Trophoblast cell (in vitro differentiated cells and primary cell): ENCODE data around the gene ZNF524.

ENCODE experiments used
- DNase-seq, 2 donors: peaks; one replicate each; pipeline ENCODE4 v3.0.0-alpha.2; 2016
- H2AFZ ChIP-seq: 2 replicates; pipeline ENCODE4 v1.6.1; 2013; ENCODE audit warnings: low read length, moderate library complexity, mild to moderate bottlenecking; ENCODE audit not compliant: insufficient read depth, poor library complexity
- H2AK5ac ChIP-seq: 2 replicates; pipeline ENCODE4 v1.6.1; 2013; ENCODE audit warnings: mild to moderate bottlenecking, low read length
- H2BK120ac ChIP-seq: 2 replicates; pipeline ENCODE4 v1.6.1; 2013; ENCODE audit warnings: low read length, mild to moderate bottlenecking, moderate library complexity; ENCODE audit not compliant: insufficient read depth, poor library complexity
- H2BK12ac ChIP-seq: 2 replicates; pipeline ENCODE4 v1.6.1; 2013; ENCODE audit warnings: mild to moderate bottlenecking, low read length, moderate library complexity
- H2BK5ac ChIP-seq: 2 replicates; pipeline ENCODE4 v1.6.1; 2013; ENCODE audit warnings: low read length, low read depth, moderate library complexity, mild to moderate bottlenecking; ENCODE audit not compliant: poor library complexity
- H3K14ac ChIP-seq: 2 replicates; pipeline ENCODE4 v1.6.1; 2013; ENCODE audit warnings: mild to moderate bottlenecking, low read length
- H3K18ac ChIP-seq: 2 replicates; pipeline ENCODE4 v1.6.1; 2013; ENCODE audit warnings: mild to moderate bottlenecking, low read length
- H3K23ac ChIP-seq: 2 replicates; pipeline ENCODE4 v1.6.1; 2013; ENCODE audit warnings: low read length
- H3K27ac ChIP-seq: 2 replicates; pipeline ENCODE4 v1.5.1; 2013; ENCODE audit warnings: low read depth, mild to moderate bottlenecking, inconsistent platforms, low read length, moderate library complexity
- H3K27me3 ChIP-seq: 2 replicates; pipeline ENCODE4 v1.6.1; 2013; ENCODE audit warnings: inconsistent platforms, mild to moderate bottlenecking, low read length, moderate library complexity; ENCODE audit not compliant: insufficient read depth
- H3K36me3 ChIP-seq, 2 experiments: 1 replicate in 1 of 2; 2 replicates in 1 of 2; pipeline ENCODE4 v1.6.1; 2013; ENCODE audit warnings: low read length in 2 of 2, mild to moderate bottlenecking in 2 of 2, moderate library complexity in 1 of 2; ENCODE audit not compliant: insufficient read depth in 2 of 2, control insufficient read depth in 1 of 2
- H3K4ac ChIP-seq: 2 replicates; pipeline ENCODE4 v1.6.1; 2013; ENCODE audit warnings: low read depth, mild to moderate bottlenecking, low read length, moderate library complexity
- H3K4me1 ChIP-seq, 2 experiments: 1 replicate in 1 of 2; 2 replicates in 1 of 2; pipeline ENCODE4 v1.6.1; 2013; ENCODE audit warnings: low read length in 2 of 2, mild to moderate bottlenecking in 2 of 2, moderate library complexity in 1 of 2; ENCODE audit not compliant: insufficient read depth in 2 of 2, control insufficient read depth in 1 of 2
- H3K4me2 ChIP-seq: 2 replicates; pipeline ENCODE4 v1.6.1; 2013; ENCODE audit warnings: inconsistent platforms, mild to moderate bottlenecking, low read length, moderate library complexity
- H3K4me3 ChIP-seq: 2 replicates; pipeline ENCODE4 v1.5.1; 2013; ENCODE audit warnings: mild to moderate bottlenecking, low read depth, low read length, inconsistent platforms
- H3K79me1 ChIP-seq: one replicate; pipeline ENCODE4 v1.6.1; 2013; ENCODE audit warnings: low read length
- H3K79me2 ChIP-seq: 2 replicates; pipeline ENCODE4 v1.6.1; 2013; ENCODE audit warnings: low read length, mild to moderate bottlenecking; ENCODE audit not compliant: control insufficient read depth, insufficient read depth, poor library complexity
- H3K9ac ChIP-seq: 2 replicates; pipeline ENCODE4 v1.6.1; 2013; ENCODE audit warnings: mild to moderate bottlenecking, low read length
- H3K9me3 ChIP-seq: 2 replicates; pipeline ENCODE4 v1.6.1; 2013; ENCODE audit warnings: low read depth, mild to moderate bottlenecking, control low read depth, inconsistent platforms, low read length; ENCODE audit not compliant: insufficient read depth
- H4K12ac ChIP-seq: 2 replicates; pipeline ENCODE4 v1.6.1; 2013; ENCODE audit warnings: low read depth, mild to moderate bottlenecking, low read length, moderate library complexity
- H4K8ac ChIP-seq: 2 replicates; pipeline ENCODE4 v1.6.1; 2013; ENCODE audit warnings: low read depth, mild to moderate bottlenecking, low read length, moderate library complexity
- H4K91ac ChIP-seq: one replicate; pipeline ENCODE4 v1.6.1; 2013; ENCODE audit warnings: low read depth, mild to moderate bottlenecking, low read length, moderate library complexity
- WGBS: extraction: QIAGEN DNeasy Blood & Tissue Kit; methylation state at CpG from one replicate; pipeline ENCODE4 v1.1.7; 2013; ENCODE audit warnings: missing lambda C conversion rate; ENCODE audit not compliant: insufficient read length, insufficient coverage; ENCODE audit errors: extremely low coverage; 5-methylcytosine and 5-hydroxymethylcytosine counted together

ZNF524 gene

GRCh38 chr19:55642153-55643002, 42.3 kb downstream of the ZNF524 start:
- H3K4me1 ChIP-seq, result peaks cover 18 to 23% of the 10 kb centered on the region in 2 experiments
- peak overlapping the region; percentile 30 for H3K9ac ChIP-seq
- H3K14ac ChIP-seq, result peak overlapping the region; percentile 2
- H3K79me1 ChIP-seq, result peaks cover 20% of the 10 kb centered on the region
- no peak overlapping the region for H2BK5ac ChIP-seq
- peak overlapping the region; percentile 46 for H4K91ac ChIP-seq
- H3K18ac ChIP-seq, result no peak overlapping the region
- DNase-seq, result peak in 1 of 2 donors; percentile 56
- peak overlapping the region; percentile 23 for H3K27ac ChIP-seq
- peak overlapping the region; percentile 85 for H3K4me3 ChIP-seq
- no CpG with 5 or more reads among the region's 65 CpGs for WGBS
- no peaks in the 10 kb centered on the region for H3K27me3 ChIP-seq
- peak overlapping the region; percentile 47 for H2AK5ac ChIP-seq
- peak overlapping the region; percentile 97 for H3K4me2 ChIP-seq
- H2AFZ ChIP-seq, result no peak overlapping the region
- peak overlapping the region; percentile 28 for H4K12ac ChIP-seq
- no peak overlapping the region for H2BK12ac ChIP-seq
- peaks cover 16% of the 10 kb centered on the region in 2 experiments for H3K36me3 ChIP-seq
- peaks cover 20% of the 10 kb centered on the region for H3K79me2 ChIP-seq
- no peak overlapping the region for H2BK120ac ChIP-seq
- no peak overlapping the region for H3K23ac ChIP-seq
- H4K8ac ChIP-seq, result peak overlapping the region; percentile 39
- no peaks in the 10 kb centered on the region for H3K9me3 ChIP-seq
- H3K4ac ChIP-seq, result peak overlapping the region; percentile 54

DNA sequence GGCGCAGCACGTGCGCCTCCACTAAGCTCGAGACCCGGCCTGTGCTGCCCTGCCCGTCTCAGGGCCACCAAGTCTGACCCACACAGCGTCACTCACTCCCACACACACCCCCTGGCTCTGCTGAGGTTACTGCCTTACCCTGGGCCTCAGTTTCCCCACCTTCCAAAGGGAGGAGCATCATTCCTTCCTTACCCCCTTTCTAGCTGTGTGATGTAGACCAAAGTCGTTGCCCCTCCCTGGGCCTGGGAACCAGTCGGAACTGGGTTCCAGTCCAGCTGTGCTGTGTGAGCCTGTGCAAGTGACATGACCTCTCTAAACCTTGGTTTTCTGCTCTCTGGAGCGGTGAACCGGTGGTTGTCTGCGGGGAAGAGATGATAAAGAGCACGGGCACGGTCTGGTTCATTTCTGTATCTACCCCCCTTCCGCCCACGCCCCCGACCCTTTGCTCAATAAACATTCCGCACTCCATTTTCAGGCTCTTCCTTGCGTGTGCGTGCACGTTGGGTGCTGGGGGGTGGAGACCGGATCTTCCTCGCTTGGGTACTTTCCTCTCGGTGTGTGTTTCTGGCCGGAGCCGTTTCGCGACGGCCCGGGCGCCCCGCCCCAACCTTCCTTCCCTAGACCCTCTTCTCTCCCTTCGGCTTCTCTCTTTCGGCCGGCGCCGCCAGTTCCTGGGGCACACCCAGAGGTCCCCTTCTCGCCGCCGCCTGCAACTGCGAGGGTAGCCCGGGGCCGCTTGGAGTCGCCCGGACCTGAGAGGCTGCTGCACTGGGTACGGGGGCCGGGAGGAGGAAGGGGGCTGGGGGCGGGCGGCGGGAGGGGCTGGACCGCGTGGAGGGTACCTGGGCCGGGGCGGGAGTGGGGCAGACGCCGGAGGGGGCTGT, 43.2 kb downstream of the ZNF524 start, which contains the start of gene ZNF581:
Gene ZNF581 (plus strand): TSS at position 647 of the 884 bp plus-strand sequence. CDS start 923 bp downstream, outside the sequence.
- Histone ChIP-seq H3K4me3 (peak within 1 kb of the TSS; percentile 85), H3K9ac (peak within 1 kb of the TSS; percentile 94), H3K9me3 (no peaks in the 10 kb centered on the region), H3K79me1 (peaks cover 27% of the 10 kb centered on the region), H2BK12ac (no peak within 1 kb of the TSS), H3K27ac (peak within 1 kb of the TSS; percentile 48), H2BK5ac (peak within 1 kb of the TSS; percentile 54), H2AFZ (peak within 1 kb of the TSS; percentile 47), H4K12ac (peak within 1 kb of the TSS; percentile 70), H3K4ac (peak within 1 kb of the TSS; percentile 96), H2BK120ac (peak within 1 kb of the TSS; percentile 21), H3K79me2 (peaks cover 24% of the 10 kb centered on the region), H3K36me3 (peaks cover 16% of the 10 kb centered on the region in 2 experiments), H3K27me3 (no peaks in the 10 kb centered on the region), H4K8ac (peak within 1 kb of the TSS; percentile 85), H3K18ac (peak within 1 kb of the TSS; percentile 22), H2AK5ac (peak within 1 kb of the TSS; percentile 79), H3K14ac (peak within 1 kb of the TSS; percentile 89), H3K23ac (no peak within 1 kb of the TSS), H3K4me1 (peaks cover 18 to 25% of the 10 kb centered on the region in 2 experiments), H4K91ac (peak within 1 kb of the TSS; percentile 69), H3K4me2 (peak within 1 kb of the TSS; percentile 97)
- DNase-seq, result peak; percentile 51 to 76
- no CpG with 5 or more reads among the region's 56 CpGs for WGBS

- peak overlapping the region; percentile 85 for H4K8ac ChIP-seq
- peak overlapping the region; percentile 80 for H3K14ac ChIP-seq
- H3K4me3 ChIP-seq, result peak overlapping the region; percentile 85
- H2AFZ ChIP-seq, result no peak overlapping the region
- H2AK5ac ChIP-seq, result peak overlapping the region; percentile 79
- peak overlapping the region; percentile 22 for H3K18ac ChIP-seq
- H3K79me2 ChIP-seq, result peaks cover 27% of the 10 kb centered on the region
- H3K27ac ChIP-seq, result no peak overlapping the region
- peaks cover 31% of the 10 kb centered on the region for H3K79me1 ChIP-seq
- no peak overlapping the region for H3K23ac ChIP-seq
- peaks cover 18 to 30% of the 10 kb centered on the region in 2 experiments for H3K4me1 ChIP-seq
- peak overlapping the region; percentile 69 for H4K91ac ChIP-seq
- H3K9me3 ChIP-seq, result no peaks in the 10 kb centered on the region
- peak overlapping the region; percentile 37 for H2BK5ac ChIP-seq
- peak overlapping the region; percentile 96 for H3K4ac ChIP-seq
- peak overlapping the region; percentile 94 for H3K9ac ChIP-seq
- H2BK12ac ChIP-seq, result no peak overlapping the region
- peak overlapping the region; percentile 87 for H3K4me2 ChIP-seq
- WGBS, result no CpG with 5 or more reads among the region's 15 CpGs
- DNase-seq, result no peak
- peak overlapping the region; percentile 61 for H4K12ac ChIP-seq
- H3K27me3 ChIP-seq, result no peaks in the 10 kb centered on the region
- peak overlapping the region; percentile 21 for H2BK120ac ChIP-seq
- H3K36me3 ChIP-seq, result peaks cover 13% of the 10 kb centered on the region in 2 experiments
These were observed 43.7 kb downstream of the ZNF524 start for GRCh38 chr19:55643887-55644176.

GRCh38 chr19:55644191-55644833, 44.2 kb downstream of the ZNF524 start:
- Histone ChIP-seq H4K8ac (peak overlapping the region; percentile 85), H3K14ac (peak overlapping the region; percentile 80), H3K36me3 (peaks cover 13% of the 10 kb centered on the region in 2 experiments), H4K12ac (peak overlapping the region; percentile 62), H2BK5ac (peak overlapping the region; percentile 37), H2AK5ac (peak overlapping the region; percentile 79), H3K9ac (peak overlapping the region; percentile 94), H3K4me2 (peak overlapping the region; percentile 87), H3K18ac (no peak overlapping the region), H3K23ac (no peak overlapping the region), H3K27ac (no peak overlapping the region), H3K27me3 (no peaks in the 10 kb centered on the region), H3K4me1 (peaks cover 18 to 32% of the 10 kb centered on the region in 2 experiments), H2AFZ (no peak overlapping the region), H4K91ac (peak overlapping the region; percentile 69), H3K79me1 (peaks cover 31% of the 10 kb centered on the region), H3K9me3 (no peaks in the 10 kb centered on the region), H3K4ac (peak overlapping the region; percentile 96), H2BK12ac (no peak overlapping the region), H3K4me3 (peak overlapping the region; percentile 85), H3K79me2 (peaks cover 27% of the 10 kb centered on the region), H2BK120ac (peak overlapping the region; percentile 21)
- DNase-seq, result no peak
- WGBS, result no CpG with 5 or more reads among the region's 12 CpGs
